ENCODE measurements around the gene KCNJ10.
"Not testable (repeated sequence)": the region's sequence is repeated elsewhere in the genome, so short reads cannot be mapped to it uniquely, and the experiment has no call there.

KCNJ10 gene

DNA sequence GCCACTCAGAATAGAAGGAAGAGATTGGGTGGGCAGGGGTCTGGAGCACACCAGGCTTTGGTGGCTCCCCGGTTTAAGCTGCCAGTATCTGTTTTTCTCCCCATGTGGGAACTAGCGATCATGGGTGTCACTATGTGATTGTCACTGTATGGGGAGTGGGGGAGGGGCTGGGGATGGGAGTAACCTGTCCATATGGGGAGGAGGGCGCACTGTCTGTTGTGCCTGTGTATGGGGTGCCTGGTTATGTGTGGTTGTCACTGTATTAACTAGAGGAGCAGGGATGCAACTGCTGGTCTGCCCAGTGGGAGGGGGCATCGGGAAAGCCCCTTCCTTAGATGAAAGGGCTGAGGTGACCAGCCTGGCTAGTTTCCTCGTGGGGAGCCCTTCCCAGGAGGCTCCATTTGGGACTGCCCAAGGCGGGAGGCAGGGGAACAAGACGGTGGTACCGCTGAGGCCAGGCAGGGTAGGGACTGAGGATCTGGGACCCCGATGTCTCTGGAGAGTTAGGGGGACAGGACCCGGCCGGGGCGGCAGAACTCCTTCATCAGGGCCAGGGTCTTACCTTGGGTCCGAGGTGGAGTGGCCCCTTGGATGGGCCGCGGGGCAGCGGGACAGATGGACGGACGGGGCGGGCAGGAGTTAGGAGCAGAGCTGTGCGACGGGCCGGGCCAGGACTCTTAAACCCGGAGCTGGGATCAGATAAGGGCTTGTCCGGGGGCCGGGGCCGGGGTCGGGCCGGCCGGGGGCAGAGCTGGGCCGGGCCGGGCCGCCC, at the start of gene KCNJ10:
KCNJ10 (minus strand) TSS at position 701 of the 772 bp plus-strand sequence. CDS start 27,628 bp downstream, outside the sequence.
- no peak for DNase-seq (ENCODE audit: low read depth in 3 of 3, low spot score in 1 of 3)

DNA sequence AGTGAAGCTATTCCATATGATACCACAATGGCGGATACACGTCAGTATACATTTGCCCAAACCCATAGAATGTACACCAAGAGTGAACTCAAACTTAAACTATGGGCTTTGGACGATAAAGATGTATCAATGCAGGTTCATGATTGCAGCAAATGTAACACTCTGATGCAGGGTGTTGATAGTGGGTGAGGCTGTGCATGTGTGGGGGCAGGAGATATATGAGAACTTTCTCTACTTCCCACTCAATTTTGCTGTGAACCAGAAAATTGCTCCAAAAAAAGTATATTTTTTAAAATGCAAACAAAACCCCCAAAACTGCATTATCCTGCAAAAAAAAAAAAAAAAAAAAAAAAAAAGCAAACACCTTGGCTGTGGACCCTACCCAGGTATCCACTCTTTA, 49.0 kb upstream of the KCNJ10 start:
- DNase-seq (ENCODE audit: low read depth in 3 of 3, low spot score in 1 of 3): no peak

DNA sequence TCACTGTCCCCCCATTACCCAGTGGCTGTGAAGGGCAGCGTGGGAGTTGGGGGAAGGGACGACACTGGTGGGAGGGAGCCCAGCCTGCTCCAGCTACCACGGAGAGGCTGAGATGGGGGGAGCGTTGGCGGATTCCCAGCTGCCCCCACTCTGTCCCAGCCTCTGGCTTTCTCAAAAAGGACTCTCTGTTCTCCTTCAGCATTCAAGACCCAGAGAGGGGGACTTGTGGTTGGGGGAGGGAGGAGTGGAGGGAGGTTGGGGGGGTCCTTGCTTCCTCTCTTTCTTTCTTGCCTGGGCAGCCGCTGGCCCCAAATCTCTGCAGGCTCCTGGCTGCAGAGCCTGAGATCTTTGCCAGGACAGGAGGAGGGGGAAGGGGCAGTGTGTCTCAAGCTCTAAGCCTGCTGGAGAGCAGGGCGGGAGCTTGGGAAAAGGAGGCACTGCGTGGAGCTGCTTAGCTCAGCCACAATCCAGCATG, 47.8 kb upstream of the KCNJ10 start:
- no peak for DNase-seq (ENCODE audit: low read depth in 3 of 3, low spot score in 1 of 3)

DNA sequence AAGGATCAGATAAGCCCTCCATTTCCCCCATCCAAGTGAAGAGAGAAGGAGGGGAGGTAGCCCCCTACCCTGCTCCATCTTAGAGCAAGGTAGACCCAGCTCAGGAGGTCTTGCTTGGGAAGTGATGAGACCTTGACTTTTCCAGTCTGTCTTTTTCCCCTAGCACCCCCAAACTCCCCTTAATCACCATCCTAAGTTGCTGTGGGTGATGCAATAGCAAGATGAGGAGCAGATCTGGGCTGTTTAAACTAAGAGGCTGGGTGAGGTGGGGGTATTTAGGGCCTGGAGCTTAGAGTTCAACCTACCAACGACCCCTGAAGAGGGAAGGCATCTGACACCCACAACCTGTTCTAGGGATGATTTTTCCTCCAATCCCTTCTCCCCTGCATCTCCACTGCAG, 47.3 kb upstream of the KCNJ10 start:
- DNase-seq (ENCODE audit: low read depth in 3 of 3, low spot score in 1 of 3): no peak

DNA sequence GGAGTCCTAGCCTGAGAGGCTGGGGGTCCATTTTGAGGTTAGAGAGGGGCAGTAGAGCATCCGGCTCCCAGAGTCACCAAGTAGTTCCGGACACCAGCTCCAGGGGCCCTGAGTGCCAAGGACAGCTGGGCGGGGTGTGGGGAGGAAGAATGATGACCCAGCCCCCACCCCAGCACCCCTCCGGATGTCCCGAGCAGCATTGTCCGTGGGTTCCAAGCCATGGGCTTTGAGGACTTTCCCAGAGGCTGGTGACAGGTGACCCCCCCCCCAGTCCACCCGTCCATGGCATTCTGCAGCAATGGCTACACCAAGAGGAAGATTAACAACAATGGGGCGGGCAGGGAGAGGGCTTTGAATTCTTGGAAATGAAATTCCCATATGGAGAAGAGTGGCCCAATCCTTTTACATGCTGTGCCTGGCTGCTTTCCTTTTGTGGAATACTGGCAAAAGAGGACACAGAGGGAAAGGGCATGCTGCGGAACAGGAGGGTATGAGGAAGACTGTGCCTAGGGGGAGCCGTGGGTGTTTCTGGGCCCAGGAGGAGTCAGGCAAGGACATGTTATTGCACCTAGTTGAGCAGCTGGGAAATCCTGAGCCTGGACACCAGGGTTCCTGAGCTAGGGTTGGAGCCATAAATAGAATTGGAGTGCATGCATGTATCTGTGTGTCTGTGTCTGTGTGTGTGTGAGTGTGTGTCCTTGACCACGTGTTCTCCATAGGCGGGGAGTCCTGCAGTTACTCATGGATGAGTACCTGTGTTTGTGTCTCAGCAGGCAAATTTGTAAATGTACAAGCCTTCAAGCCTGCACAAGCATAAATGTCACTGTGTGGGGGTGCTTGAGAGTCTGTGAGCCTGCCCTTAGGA, 46.6 kb upstream of the KCNJ10 start:
- no peak for DNase-seq (ENCODE audit: low read depth in 3 of 3, low spot score in 1 of 3)

DNA sequence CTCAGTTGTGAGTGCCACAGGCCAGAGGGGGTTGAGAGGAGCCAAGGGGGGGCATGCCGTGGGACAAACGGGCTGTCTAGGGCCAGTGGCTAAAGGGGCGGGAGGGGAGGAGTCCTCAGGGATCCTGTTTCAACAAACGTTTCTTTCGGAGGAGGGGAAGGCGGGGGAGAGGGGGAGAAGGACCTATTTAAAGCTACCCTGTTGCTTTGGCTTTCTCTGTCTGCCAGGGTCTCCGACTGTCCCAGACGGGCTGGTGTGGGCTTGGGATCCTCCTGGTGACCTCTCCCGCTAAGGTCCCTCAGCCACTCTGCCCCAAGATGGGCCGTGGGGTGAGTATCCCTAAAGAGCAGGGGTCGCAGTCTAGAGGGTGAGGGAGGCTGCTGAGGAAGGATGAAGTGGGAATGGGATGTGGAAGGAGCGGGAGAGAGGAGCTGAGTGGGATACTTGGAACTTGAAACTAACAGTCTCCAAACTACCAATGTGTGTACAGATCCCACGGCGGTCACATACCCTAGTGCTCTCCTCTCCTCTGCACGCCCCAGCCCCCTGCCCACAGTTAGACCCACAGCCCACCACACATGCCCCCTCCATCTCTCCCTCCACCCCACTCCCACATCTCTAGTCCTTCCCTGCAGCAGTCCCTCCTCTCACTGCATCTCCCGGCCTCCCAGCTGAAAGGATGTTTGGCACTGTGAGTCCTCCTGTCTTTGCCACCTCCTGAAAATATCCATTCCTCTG, 45.8 kb upstream of the KCNJ10 start, which contains the start of gene ATP1A2:
ATP1A2 (plus strand) TSS at position 215 of the 738 bp plus-strand sequence; CDS start at position 318, 103 bp downstream.
- no peak for DNase-seq (ENCODE audit: low read depth in 3 of 3, low spot score in 1 of 3)

DNA sequence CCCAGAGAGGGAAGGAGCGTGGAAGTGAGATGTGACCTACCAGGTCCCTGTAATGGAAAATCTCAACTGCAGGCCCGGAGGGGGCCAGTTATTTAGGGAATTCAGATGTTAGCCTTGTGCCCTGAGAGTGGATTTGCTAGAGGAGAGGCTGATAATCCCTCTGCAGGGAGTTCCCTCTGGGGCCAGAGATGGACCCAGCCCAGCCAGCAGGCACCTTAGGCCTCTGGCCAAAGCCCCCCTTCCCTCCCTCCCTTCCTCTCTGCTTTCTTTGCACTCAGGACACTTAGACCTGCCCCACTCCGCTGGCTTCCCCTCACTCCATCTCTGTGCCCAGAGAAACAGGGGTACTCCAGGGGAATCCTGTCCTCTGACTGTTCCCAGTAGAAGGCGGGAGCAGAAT, 44.1 kb upstream of the KCNJ10 start:
- DNase-seq (ENCODE audit: low read depth in 3 of 3, low spot score in 1 of 3): no peak

DNA sequence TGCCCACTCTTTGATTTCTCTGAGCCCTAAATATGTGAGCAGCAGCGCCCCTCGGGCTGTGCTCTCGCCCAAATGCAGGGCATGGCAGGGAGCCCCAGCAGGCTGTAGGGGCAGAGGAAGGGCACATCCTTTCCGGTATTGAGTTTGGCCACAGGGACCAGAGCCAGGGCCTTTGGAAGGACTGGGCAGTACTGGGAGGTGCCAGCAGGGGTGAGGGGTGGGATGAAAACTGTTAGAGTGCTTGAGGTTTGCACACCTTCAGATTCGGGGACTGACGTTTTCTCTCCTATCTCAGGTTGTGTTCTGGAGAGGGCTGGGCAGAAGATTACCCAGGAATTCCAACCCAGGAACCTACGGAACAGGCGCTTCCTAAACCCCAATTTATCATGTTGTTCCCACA, 43.4 kb upstream of the KCNJ10 start:
- no peak for DNase-seq (ENCODE audit: low read depth in 3 of 3, low spot score in 1 of 3)

DNA sequence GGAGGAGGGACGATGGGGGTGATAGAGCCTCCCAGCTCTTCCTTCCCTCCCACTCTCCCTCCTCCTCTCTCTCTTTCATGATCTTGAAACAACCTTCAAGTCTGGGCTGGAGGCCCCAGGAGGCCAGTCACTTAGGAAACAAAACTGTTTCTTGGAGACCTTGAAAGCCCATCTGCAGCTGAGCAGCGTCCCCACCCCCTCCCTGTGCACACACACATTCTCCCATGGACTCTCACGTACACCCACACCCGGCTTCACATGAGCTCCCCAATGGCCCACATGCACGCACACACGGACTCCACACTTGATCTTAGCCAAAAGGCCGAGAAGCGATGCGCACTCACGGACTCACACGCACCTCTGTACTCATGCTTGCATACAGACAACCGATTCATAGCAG, 42.4 kb upstream of the KCNJ10 start:
- no peak for DNase-seq (ENCODE audit: low read depth in 3 of 3, low spot score in 1 of 3)

DNA sequence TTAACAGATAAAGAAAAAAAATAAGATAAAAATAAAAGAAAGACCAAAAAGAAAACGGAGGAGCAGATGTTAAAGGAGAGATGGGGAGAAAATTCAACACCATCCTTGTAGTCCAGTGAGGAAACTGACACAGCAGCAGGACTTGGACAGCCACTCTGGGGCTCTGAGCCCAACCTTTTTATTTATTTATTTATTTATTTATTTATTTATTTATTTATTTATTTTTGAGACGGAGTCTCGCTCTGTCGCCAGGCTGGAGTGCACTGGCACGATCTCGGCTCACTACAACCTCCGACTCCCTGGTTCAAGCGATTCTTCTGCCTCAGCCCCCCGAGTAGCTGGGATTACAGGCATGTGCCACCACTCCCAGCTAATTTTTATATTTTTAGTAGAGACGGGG, 41.5 kb upstream of the KCNJ10 start:
- not testable (repeated sequence) for DNase-seq (ENCODE audit: low read depth in 3 of 3, low spot score in 1 of 3)

DNA sequence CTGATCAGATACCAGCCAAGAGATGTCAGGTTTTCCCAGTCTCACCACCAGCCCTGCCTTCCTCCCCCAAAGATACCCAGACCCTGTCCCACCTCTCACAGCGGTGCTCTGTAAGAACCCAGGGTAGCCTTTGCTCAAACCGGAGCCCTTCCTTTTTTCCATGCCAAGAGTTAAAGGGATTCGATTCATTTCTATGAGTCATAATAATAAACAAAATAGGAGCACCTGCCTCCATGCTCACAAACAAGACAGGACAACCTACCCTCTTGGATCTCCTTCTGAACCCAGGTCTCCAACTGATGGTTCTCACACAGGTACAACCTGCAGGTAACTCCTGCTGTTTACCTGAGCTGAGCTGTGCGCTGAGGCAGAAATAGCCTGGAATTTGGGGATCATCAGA, 39.7 kb upstream of the KCNJ10 start:
- DNase-seq (ENCODE audit: low read depth in 3 of 3, low spot score in 1 of 3): no peak

DNA sequence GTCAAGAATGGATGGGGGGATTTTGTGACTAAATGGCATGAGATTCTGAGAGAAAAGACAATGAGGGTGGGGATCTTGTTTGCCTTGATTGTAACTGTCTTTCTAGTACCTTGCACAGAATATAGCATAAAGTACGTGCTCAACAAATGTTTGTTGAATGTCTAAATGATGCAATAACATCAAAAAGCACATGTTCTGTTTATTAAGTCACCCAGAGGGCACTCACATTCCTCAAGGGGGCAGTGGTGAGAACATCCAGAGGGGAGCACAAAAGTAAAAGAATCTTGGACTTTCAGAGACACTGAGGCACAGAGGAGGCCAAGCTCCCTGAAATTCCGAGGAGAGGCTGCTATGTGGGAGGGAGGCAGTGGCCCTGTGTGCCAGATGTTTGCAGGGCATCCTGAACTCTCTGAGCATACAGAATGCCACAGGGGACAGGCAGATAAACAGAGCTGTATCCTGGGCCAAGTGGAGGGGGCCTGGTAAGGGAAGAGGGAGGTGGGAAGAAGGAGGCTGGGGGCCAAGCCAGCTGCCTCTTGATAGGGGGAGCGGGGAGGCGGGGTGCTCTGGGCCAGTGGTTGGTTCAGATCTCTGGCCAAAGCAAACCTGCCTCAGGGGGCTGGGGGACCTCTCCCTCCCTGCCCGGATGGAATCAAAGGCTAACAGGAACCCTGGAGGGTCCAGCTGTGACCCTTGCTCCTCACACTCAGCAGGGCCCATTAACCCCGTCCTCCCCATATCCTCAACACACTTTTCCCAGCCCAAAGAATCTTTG, 39.1 kb upstream of the KCNJ10 start:
- no peak for DNase-seq (ENCODE audit: low read depth in 3 of 3, low spot score in 1 of 3)

DNA sequence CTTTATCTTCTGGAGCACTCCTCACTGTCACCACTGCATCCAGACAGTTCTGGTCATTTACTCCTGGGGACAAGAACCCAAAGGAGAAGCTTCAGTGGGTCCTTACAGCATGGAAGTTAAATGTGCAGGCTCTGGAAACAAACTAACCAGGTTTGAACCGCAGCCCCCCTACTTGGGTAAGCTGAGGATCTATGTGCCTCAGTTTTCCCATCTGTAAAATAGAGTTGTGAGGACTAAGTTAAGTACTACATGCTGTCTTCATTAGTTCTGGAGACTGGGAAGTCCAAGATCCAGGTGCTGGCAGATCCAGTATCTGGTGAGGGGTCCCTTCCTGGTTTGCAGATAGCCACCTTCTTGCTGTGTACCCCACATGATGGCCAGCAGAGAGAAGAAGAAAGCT, 37.6 kb upstream of the KCNJ10 start:
- DNase-seq (ENCODE audit: low read depth in 3 of 3, low spot score in 1 of 3): no peak

DNA sequence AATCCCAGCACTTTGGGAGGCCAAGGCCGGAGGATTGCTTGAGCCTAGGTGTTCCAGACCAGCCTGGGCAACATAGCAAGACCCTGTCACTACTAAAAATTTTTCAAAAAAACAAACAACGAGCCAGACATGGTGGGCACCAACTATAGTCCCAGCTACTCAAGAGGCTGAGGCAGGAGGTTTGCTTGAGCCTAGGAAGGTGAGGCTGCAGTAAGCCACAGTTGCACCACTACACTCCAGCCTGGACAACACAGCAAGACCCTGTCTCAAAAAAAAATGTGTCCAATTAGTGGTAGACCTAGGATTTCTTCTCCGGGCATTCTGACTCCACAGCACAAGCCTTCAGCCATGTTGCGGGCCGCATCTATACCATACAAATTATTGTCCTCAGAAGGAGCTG, 35.2 kb upstream of the KCNJ10 start:
- DNase-seq (ENCODE audit: low read depth in 3 of 3, low spot score in 1 of 3): no peak

DNA sequence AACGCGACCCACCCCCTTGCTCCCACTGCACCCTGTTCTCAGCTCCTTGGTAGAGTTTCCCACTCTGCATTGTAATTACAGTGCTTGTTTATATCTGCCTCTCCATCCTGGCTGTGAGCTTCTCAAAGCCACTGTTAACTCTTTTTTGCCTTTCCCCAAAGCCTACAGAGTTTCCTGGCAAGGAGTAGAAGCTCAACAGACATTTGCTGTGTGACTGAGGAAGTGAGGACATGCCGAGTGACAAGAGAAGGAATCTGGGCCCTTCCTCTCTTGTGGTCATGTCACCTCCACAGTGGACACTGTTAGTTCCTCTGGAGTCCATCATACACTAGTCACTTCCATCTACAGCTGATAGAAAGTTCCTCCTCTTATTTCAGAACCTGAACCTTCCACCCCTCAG, 34.5 kb upstream of the KCNJ10 start:
- DNase-seq (ENCODE audit: low read depth in 3 of 3, low spot score in 1 of 3): no peak

DNA sequence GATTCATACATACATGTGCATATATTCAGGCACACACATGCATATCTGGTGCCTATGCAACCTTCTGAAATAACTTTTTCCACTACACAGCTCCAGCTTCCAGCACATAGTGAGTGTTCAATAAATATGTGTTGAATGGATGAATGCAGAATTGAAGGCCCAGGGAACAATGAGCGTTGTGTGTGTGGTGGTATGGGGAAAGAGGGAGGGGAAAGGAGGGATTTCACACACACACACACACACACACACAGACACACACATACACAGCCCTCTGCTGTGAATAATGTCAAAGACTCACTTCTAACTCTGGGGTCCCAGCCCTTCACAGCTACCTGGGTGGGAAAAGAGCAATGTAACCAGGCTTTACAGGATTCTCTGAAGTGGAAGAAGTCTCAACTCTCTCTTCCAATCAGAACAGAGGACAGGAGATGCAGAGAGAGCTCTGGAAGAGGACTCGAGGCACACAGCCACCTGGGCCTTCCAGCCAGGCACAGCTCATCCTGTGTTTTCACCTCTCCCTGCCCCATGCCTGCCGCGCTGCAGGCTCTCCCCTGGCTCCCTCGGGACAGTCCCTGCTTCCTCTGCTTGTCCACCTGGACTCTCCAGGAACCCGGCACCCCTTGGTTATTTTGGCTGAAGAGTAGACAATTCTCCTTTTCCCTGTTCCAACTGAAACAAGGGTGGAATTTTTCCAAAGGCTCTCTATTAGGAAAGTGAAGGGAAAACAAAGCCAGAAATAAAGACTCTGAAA, 33.9 kb upstream of the KCNJ10 start:
- no peak for DNase-seq (ENCODE audit: low read depth in 3 of 3, low spot score in 1 of 3)

DNA sequence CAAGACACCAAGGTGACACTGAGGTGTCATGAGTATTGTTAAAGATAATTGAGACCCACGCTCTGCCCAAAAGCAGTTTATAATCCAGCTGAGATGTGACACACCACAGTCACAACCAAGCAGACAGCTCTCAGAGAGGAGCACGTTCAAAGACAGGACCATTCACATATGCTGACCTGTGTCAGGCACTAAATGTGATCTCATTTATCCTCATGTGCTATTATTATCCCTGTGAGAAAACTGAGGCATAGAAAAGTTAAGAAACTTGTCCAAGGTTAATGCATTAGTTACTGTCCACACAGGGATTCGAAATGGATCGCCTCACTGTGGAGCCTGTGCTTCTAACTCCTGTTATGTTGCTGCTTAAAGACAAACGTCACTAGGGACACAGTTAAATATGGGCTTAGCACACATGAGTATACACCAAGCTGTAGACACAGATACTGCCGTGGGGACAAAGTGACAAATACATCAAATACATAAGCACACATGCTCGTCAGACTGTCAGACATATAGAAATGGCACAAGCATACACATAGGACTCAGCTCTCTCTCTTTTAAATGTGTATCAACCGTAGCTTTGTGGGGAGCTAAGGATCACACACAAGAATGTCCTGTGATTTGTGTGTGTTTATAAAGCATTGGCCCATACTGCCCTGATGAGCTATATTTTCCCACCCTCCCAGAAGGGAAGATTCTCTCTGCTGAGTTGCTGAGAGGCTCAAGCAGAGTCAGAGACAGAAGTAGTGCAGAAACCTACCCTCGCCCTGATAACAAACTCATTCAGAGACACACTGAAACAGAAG, 32.0 kb upstream of the KCNJ10 start:
- no peak for DNase-seq (ENCODE audit: low read depth in 3 of 3, low spot score in 1 of 3)

DNA sequence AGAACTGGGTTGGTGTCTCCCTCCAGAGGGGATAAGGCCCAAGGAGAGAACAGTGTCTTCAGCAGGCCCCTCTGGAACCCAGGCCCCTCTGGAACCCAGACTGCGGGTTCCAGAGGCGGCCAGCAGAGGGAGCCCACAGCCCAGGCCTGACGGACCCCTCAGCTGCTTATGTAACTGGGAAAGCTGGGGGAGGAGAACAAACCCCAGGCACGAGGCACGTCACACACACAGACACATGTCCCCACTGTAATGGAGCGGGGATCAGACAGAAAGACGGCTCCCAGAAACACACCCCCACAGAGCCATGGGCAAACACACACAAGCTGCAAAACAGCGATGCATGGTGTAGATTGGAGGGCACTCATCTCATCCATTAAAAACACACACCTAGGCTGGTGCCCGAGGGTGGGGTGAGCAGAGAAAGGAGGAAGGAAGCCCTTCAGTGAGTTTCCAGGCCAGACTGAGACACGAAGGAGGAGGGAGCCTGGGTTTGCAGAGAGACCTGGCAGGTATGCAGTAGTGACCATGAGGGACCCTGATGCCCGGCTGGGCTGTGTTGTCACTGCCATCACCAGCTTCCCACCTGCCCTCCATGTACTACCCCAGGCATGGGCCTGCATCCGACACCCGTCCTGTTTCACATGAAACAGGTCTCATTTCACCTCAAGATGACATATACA, 31.2 kb upstream of the KCNJ10 start:
- peak; percentile 36 to 56 (median 48) for DNase-seq (ENCODE audit: low read depth in 3 of 3, low spot score in 1 of 3)

Data from stimulated activated CD4-positive, alpha-beta T cell treated with anti-CD3 and anti-CD28 coated beads, TNF-alpha, amount 100 ng/mL, for 1 hour (primary cell).